PC-3 (cell line): Measurements from ENCODE around the gene TP63.

Experiments used
- CTCF ChIP-seq: fragments of 300-600 bp; sonication (generic); conservative IDR thresholded peaks from 2 replicates; pipeline ENCODE4 v1.5.1; 2017; ENCODE audit warnings: antibody characterized with exemption, low read depth, mild to moderate bottlenecking, low read length
- EZH2 ChIP-seq: fragments of 300-600 bp; sonication (generic); IDR thresholded peaks from one replicate; pipeline ENCODE4 v1.6.1; 2017; ENCODE audit warnings: antibody characterized with exemption, mild to moderate bottlenecking, low read length; ENCODE audit not compliant: unreplicated experiment
- EZH2phosphoT487 ChIP-seq: fragments of 300-600 bp; sonication (generic); IDR thresholded peaks from 2 replicates; pipeline ENCODE4 v1.6.1; 2018; ENCODE audit warnings: mild to moderate bottlenecking, antibody characterized with exemption, low read length, borderline replicate concordance

- TF ChIP-seq CTCF (no peak), EZH2 (no peak), EZH2phosphoT487 (no peak)
Measured at GRCh38 chr3:189945935-189946709, 314.9 kb downstream of the TP63 start.
